Upper lobe of left lung (tissue), 4 donors: Measurements from ENCODE around the gene LIPA.

Source experiments
- POLR2A ChIP-seq, 4 donors: fragments of 450-650 bp; IDR thresholded peaks; one replicate each; pipeline ENCODE4 v1.5.1; 2016 to 2017; ENCODE audit warnings: antibody characterized with exemption in 4 of 4, mild to moderate bottlenecking in 2 of 4
- POLR2AphosphoS5 ChIP-seq, 2 donors: sonication (generic); formaldehyde crosslinking; IDR thresholded peaks; one replicate each; pipeline ENCODE4 v1.5.1; 2017; ENCODE audit warnings: antibody characterized with exemption in 2 of 2

GRCh38 chr10:89263091-89263490 lies 11.5 kb upstream of the LIPA start:
- no peak for TF ChIP-seq POLR2A (IDR thresholded peaks at IDR 0.05)
- TF ChIP-seq POLR2AphosphoS5 (IDR thresholded peaks at IDR 0.05), result no peak
